Ishikawa (cell line): ENCODE results near the gene ADAMTS4.

Source experiments
- CEBPB ChIP-seq: IDR thresholded peaks from 2 replicates; pipeline ENCODE4 v1.6.1; 2012
- CREB1 ChIP-seq: IDR thresholded peaks from 2 replicates; pipeline ENCODE4 v1.6.1; 2012; ENCODE audit warnings: low read depth
- EP300 ChIP-seq: IDR thresholded peaks from 2 replicates; pipeline ENCODE4 v1.6.1; 2012; ENCODE audit warnings: borderline replicate concordance
- MAX ChIP-seq: IDR thresholded peaks from 2 replicates; pipeline ENCODE4 v1.6.1; 2012
- RAD21 ChIP-seq: IDR thresholded peaks from 2 replicates; pipeline ENCODE4 v1.6.1; 2012; ENCODE audit warnings: low read depth
- TAF1 ChIP-seq: IDR thresholded peaks from 2 replicates; pipeline ENCODE4 v1.6.1; 2012; ENCODE audit warnings: low read depth, mild to moderate bottlenecking
- TCF12 ChIP-seq: IDR thresholded peaks from 2 replicates; pipeline ENCODE4 v1.6.1; 2012; ENCODE audit warnings: low read depth
- TEAD4 ChIP-seq: IDR thresholded peaks from 2 replicates; pipeline ENCODE4 v1.6.1; 2012
- YY1 ChIP-seq: IDR thresholded peaks from 2 replicates; pipeline ENCODE4 v1.6.1; 2012; ENCODE audit warnings: low read depth
- ZBTB7A ChIP-seq: IDR thresholded peaks from 2 replicates; pipeline ENCODE4 v1.6.1; 2012; ENCODE audit warnings: low read depth

- TF ChIP-seq CEBPB: no peak
- TF ChIP-seq TAF1: no peak
- TF ChIP-seq EP300: no peak
- TF ChIP-seq CREB1: no peak
- TF ChIP-seq MAX: no peak
- TF ChIP-seq TCF12: no peak
- TF ChIP-seq TEAD4: no peak
- TF ChIP-seq RAD21: no peak
- TF ChIP-seq ZBTB7A: no peak
- no peak for TF ChIP-seq YY1
These were observed 22.3 kb downstream of the ADAMTS4 start for GRCh38 chr1:161176468-161177111.
